NOMO-1 (cell line): ENCODE measurements around the gene TP63.
A peak's percentile ranks its signal among the peaks of the same experiment; 100 is the strongest.

Source experiments
- DNase-seq, 2 experiments: peaks; one replicate each; lab custom pipeline; 2025; ENCODE audit not compliant: unreplicated experiment in 2 of 2; lab: John Stamatoyannopoulos, UW

The TP63 gene

DNA sequence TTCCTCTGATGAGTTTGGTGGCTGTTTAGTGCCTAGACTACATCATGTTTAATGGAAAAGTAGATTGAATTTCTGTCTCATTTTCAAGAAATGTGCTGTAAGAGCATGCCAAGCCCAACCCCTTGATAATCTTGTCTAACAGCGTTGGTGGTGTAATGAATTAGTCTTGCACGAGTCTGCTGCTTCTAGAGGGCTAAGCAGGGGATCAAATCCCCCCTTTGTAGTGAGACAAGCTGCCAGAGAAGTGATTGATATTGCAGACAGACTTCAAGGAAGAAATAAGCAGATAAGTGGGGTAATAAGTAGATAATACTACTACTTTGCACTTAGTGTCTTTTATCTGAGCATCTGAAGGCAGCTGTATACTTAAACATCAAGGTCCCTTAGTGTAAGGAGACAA, 141.4 kb downstream of the TP63 start:
- no peak for DNase-seq

DNA sequence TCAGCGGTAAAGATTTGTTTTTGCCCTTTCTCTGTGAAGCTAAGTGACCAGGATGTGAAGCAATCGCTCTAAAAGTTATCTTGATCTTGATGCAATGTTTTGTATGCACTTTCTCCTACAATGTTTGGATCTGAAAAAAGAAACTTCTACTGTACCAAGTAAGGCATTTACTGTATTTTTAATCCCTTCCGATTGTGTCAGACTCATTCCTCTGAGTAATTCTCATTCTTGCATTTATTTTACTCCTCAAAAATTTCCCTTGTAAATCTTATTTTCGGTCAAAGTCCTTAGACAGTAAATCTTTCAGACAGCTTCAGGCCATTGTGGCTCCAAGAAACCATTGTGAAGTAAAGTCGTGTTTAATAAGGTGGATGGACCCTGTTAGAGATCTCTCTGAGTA, 141.9 kb downstream of the TP63 start:
- DNase-seq = peak in 1 of 2 experiments; percentile 62

DNA sequence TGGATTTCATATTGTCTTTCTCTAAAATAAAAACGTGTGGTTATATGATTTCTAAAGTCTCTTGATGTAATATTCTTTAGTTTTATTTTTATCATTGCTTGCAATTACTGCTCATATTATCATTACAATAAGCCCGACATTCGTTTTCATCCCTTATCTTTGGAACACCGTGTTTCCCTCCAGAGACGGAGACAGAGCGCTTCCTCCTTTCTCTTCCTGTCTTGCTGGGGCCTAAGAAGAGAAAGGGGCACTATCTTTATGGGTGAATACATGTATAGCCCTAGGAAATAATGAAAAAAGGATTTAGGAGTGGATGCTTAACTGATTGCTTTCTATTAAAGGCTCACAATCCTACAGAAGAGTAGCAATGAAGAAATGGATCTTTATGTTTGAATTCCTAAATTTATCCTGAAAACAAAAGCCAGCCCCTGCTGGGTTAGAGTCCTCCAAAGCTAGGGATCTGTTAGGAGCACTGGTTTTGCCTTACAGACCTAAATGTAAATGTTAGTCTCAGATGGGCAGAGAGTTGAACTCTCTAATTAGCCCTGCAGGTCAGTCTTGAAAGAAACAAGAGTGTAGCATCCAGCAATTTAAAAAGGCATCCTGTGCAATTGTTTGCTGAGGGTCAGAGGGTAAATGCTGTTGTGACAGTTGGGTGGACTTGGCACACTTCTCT, 145.1 kb downstream of the TP63 start:
- peak; percentile 54 to 60 for DNase-seq

DNA sequence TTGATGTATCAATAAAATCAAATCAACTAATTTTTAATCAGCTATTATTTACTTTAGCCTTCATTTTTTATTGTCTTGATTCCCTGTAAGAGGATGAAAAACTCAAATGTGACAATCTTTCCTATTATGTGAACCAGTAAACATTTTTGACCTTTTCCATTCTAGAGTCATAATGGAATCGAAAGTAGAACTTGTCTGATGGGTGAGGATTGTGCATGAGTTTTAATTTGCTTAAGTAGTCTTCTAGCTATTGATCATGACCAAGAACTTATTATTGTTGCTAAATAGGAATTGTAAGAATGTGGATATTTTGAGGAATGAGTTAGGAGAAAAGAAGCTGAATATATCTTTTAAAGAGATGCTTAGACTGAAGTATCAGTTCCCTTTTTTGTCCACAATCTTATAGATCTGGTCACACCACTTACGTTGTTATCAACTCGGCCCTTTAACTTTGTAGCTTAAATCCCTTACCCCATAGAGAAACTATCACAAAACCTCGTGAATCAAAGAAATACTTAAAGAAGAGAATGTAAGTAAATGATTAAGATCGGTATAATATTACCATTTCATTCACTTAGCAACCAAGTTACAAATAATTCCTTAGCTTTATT, 147.3 kb downstream of the TP63 start:
- DNase-seq = peak in 1 of 2 experiments; percentile 66

DNA sequence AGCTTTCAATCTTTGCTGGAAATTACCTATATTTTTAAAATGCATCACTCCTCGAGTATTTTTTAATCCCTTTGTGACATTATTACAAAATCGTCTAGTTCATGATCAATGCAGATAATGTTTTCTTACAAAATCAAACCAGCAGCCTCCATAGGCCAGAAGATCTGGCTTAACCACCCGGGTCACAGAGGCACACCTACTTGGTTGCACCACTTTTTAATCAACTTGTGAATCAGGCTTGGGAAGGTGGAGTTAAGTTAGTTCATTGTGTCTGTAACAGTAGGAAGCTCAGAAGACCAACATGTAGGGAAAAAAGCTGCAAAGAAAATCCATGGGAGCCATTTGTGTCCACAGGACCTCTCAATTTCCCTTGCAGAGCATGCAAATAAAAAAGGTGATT, 148.0 kb downstream of the TP63 start:
- no peak for DNase-seq

DNA sequence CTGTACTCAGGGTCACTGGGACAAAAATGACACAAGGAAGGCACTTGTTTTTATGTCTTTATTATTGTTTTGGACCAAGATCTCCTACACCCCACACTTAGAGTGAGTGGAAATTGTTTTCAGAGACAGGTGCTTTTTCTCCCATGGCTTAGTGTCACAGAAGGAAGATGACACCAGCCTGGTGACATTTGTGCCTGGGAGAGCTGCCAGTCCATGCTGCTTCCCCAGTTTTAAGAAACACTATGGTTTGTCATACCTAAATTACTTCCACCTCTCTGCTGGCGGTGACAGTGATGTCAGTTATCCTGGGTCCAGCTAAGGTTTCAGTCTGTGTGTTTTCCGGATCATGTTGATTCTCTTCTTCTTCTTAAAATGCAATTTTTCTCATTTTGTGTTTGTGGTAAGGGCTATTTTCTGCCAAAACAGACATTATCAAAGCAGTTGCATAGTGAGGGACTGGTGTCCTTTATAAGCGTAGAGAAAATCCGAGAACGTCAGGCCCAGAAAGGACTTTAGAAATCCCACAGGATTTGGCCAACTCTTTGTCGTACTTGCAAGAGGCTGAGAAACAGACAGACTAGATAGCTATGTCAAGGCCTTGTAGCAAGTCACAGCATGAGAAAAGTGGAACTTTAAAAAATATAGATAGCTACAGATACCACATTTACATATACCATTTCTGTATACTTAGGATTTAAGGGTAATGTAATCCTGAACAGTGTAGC, 149.5 kb downstream of the TP63 start:
- no peak for DNase-seq

DNA sequence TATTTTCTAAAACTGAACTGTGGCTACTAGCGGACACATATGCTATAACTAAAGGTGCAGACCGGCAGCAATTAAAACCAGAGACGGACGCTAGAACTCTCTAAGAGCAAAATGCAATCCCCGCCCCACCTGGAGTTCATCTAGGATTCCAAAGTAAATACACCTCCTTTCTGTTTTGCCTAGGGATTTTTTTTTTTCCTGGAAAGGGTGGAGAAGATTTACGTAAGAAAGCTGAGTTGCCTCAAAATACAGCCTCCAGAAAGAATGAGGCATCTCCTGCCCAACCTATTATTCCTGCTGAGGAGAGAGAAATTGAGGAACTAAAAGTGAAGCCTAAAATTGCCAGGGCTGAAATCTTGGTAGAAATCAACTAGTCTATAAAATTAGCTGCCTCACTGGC, 150.2 kb downstream of the TP63 start:
- DNase-seq = no peak

DNA sequence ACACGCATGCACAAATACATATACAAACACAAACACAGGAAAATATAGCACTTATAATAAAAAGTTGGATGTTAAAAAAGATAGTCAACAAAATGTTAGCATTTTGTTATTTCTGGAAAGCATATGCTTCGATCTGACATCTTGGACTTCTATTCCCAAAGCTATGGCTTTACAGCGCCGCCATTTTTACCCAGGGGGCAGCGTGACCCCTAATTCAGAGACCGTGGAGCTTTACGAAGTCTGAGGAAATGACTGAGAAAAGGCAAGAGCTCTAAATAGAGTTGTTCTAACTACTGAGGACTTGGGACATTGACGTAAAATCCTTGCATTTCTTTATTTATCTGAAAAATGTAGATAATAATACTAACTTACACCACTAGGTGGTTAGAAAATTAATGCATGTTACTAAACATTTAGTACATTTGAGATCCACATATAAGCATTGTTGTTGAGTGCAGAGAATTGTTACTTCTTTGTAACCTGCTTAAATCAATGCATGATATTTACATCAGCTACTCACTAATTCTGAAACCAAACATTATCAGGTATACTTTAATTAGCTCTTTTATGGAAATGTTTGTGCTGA, 155.4 kb downstream of the TP63 start:
- no peak for DNase-seq

DNA sequence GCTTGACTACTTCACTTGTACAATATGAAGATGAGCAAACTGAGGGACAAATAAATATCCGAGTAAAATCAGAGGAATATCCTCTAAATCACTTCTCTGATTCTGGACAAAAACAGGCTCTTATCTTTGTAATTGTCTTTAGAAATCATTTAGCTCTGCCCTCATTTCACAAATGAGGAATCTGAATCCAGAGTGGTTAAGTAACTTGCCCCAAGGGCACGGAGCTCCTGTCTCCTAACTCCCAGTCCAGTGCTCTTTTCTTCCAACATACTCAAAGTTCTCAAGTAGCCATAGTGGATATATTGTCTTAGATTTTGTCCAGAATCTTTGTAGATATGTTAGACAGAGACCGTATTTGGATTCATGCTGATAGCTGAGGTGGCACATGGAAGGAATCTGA, 156.0 kb downstream of the TP63 start:
- no peak for DNase-seq

DNA sequence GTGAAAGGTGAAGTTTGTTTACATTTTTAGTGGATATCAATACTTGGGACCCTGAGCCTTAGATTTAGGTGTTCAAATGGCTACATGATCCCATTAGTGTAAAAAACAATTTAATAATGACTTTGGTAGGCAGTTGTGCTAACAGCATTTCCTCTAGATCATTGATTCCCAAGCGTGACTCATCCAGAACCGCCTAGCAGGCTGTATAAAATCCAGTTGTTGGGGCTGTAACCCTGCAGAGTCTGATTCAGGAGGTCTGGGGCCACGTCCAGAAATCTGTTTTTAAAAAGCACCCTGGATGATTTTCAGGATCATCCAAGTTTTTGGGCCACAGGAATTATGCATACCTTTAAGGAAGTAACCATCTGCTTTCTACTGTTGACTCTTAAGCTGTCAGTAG, 156.4 kb downstream of the TP63 start:
- no peak for DNase-seq

DNA sequence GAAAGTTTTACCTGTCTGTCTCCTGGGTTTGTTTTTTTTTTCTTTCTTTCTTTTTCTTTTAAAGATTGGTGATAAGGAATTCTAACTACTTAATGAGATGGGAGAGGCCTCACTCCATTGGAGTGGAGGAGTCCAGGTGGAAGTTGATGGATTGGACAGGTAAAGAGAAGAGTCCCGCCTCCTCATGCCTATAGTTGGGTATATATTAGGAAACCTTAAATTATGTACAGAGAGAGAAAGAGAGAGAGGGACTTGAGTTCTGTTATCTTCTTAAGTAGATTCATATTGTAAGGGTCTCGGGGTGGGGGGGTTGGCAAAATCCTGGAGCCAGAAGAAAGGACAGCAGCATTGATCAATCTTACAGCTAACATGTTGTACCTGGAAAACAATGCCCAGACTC, 158.2 kb downstream of the TP63 start:
- no peak for DNase-seq

DNA sequence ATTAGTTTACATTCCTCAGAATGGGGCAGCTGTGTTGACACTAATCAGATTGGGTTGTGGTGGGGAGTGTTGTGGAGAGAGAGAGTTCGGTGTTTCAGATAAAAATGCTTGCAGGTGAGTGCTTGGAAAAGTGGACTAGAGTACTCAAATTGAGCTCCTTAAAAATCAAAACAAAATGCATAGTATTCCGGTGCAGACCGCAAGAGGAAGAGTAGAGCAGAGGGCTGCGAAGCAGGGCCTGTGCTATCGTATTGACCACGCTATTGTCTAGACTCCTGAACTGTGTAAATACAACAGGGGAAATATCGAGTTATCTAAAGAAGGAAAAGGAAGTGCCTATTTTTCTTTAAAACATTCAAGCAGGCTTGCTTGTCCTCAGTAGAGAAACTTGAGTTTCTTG, 159.5 kb downstream of the TP63 start:
- no peak for DNase-seq

DNA sequence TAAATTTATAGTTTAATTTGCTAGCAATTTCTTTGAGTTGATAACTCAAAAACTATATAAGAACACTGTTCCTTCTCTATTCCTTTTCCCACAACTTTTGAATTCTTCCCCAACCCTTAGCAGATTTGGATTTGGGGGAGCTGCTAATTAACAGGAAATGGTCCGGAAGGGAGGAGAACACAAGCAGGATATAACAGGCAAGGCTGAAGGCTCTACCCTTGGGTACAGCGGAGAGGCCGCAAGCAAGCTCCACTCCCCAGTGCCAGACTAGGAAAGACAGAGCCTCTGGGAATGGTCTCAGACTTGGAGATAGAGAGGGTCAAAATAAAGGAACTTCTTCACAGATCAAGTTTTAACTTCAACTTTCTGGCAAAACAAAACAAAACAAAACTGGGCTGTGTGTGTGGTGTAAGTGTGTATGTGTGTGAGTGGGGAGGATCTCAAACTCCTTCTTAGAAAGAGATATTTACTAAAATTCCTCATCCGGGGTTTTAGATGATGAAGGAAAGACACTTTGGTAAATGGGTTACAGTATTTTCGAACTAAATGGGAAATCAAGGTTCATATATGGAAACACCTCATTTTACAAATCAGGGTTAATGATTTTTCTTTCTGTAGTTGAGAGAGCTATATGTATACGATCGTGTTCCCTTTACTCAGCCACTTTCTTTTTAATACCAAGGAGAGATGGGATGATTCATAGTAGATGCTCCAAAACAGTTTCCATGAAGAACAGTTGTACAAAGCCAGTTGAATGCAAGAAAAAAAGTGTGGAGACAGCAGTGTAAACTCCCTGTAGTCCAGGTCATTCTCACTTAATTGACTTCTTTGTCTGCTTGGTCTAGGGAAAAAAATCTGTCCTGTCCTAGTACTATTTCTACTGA, 161.1 kb downstream of the TP63 start:
- no peak for DNase-seq

DNA sequence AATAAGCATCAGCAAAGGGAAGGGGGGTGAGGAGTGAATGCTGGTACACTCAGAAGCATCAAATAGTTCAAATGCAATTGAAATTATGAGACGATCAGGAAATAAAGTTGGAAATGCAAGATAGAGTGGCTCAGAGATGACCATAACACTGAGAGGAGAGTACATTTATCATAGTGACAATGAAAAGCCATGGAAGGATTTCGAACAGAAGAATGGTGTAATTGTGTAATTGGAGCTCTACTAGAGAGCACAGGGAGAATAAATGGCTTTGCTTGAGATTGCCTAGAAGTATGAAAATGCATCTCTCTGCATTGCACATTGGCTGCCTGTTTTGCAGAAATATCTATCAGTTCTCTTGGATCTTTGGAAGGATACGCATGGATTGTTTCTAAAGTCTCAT, 163.3 kb downstream of the TP63 start:
- no peak for DNase-seq

DNA sequence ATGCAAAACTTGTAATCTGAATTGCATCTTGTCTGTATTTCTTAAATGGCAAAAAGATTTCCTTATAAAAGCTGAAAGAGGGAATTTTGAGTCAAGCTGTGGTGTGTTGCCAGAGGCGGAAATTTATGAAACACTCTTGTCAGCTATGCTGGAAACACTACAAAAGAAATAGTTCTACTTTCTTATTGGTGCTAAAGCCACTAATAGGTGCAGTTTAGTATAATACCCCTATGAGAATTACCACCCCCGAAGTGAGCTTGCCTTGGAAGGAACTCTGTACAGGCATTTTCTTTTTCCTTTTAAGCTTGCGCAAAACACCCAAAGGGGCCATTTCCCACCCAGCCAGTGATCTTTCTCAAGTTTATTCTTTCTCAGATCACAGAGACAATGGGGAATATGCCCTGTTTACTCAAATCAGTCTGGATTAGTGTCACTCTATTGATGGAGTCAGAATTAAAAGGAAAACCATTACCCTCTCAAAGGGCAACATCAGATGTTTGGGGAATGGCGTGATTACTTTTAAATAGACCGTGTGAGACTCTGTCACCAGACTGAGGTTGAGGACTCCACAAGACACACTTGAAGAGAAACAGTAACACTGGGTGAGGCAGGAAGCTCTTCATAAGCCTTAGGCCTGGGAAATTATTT, 166.0 kb downstream of the TP63 start:
- DNase-seq = no peak

DNA sequence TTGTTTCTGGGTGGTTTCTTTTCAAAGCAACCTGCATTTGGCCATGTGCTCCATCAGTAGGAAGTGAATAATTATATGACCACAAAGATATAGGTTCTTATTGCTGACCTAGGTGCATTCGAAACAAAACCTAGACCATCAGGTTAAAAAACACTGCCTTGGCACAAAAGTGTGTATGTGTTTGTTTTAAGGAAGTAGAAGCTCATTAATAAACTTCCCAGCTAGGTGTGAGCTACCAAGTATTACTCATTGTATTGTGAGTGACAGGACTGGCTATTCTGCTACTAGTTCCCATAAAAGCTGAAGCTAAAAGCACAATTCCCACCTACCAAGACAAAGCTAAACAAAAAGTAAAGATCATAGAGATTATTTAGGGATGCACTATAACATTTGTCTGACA, 168.2 kb downstream of the TP63 start:
- DNase-seq = no peak

DNA sequence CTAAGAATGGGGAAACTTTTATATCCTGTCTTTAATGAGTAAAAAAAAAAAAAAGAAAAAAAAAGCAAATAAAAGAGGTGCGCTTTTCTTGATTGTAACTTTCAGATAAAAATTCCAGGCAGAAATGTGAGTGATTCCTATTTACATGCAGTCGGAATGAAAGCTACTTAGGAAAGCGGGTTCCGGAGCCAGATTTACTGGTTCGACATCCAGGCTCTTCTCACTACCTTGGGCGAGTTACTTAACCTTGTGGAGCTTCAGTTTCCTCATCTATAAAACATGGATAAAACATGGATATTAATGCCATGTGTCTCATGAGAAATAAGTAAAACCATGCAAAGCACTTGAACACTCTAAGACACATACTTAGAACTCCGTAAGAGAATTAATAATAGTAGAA, 169.2 kb downstream of the TP63 start:
- no peak for DNase-seq

DNA sequence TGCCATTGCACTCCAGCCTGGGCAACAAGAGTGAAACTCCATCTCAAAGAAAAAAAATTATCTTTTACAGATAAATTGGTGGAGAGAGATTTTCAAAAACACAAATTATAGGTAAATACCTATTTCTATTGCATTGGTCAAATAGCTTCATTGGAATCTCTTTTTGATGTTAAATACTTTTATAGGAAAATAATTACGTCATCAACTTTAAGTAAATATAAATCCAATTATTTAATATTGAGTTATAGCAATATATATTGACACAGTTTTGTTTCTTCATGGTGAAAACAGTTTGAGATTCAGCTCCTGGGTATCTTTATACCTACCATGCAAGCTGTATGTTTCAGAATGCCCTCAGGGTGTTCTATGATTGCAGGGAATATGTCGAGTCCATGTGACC, 172.1 kb downstream of the TP63 start:
- no peak for DNase-seq

DNA sequence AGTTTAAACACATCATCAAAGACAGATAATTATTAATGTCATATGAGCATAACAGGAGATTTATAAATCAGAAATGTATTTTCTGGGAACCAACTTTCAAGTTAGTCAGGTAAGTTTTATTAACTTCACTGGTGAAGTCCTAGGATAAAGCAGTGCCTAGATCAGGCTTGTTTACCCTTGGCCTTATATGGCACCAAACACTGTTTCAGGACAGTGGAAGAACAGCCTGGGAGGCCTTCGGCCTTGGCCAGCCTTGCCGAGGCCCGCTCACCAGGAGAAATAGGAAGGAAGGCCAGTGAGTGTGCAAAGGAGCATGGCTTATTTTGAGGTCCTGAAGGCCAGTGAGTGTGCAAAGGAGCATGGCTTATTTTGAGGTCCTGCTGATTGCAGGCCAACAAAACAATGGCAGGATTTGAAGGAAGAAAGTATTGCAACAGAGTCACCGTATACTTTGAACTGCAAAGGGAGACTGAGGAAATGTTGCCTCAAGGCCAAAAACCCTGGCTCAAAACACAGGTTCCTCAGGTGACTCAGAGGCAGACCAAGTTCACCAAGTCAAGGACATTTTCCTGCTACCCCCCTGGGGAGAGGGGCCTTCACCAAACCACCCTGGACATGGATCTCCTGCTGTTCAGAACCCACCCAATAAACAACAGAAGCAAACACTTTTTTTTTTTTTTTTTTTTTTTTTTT, 174.3 kb downstream of the TP63 start:
- no peak for DNase-seq
